ENCODE results near the gene TANC2. TPM values are rescaled to one million over a fixed set of nuclear protein-coding genes. Genes with fewer than 3 reads are reported as not detected.
"Not testable (repeated sequence)": the region's sequence is repeated elsewhere in the genome, so short reads cannot be mapped to it uniquely, and the experiment has no call there.

The TANC2 gene
- polyA plus RNA-seq, 10 donors: 29.0 to 43.0 (median 34.7) TPM

- DNase-seq: no peak
Observed at GRCh38 chr17:62955841-62956352, 10.1 kb upstream of the TANC2 start.

- no peak for DNase-seq
Observed at GRCh38 chr17:62963296-62963695, 2.7 kb upstream of the TANC2 start.

- no peak for DNase-seq
Observed at GRCh38 chr17:62964506-62964905, 1.5 kb upstream of the TANC2 start.

GRCh38 chr17:62965174-62965685 is 805 bp upstream of the TANC2 start:
- DNase-seq: no peak

- peak in 2 of 3 donors; percentile 79 to 81 for DNase-seq
Observed at GRCh38 chr17:62966426-62967204, 580 bp downstream of the TANC2 start.

- DNase-seq: no peak
Observed at GRCh38 chr17:62967205-62967529, 1.1 kb downstream of the TANC2 start.

- DNase-seq: peak; percentile 78 to 88 (median 83)
Observed at GRCh38 chr17:62968445-62968923, 2.4 kb downstream of the TANC2 start.

GRCh38 chr17:62970610-62971009 is 4.6 kb downstream of the TANC2 start:
- DNase-seq: no peak

- DNase-seq: no peak
Observed at GRCh38 chr17:62971853-62972252, 5.8 kb downstream of the TANC2 start.

- DNase-seq: no peak
Observed at GRCh38 chr17:62974788-62975187, 8.8 kb downstream of the TANC2 start.

GRCh38 chr17:62975206-62975605 is 9.2 kb downstream of the TANC2 start:
- DNase-seq: peak in 1 of 3 donors; percentile 21

- not testable (repeated sequence) for DNase-seq
Observed at GRCh38 chr17:62976643-62977231, 10.7 kb downstream of the TANC2 start.

GRCh38 chr17:62980842-62981241 is 14.8 kb downstream of the TANC2 start:
- no peak for DNase-seq

- DNase-seq: no peak
Observed at GRCh38 chr17:62981933-62982332, 15.9 kb downstream of the TANC2 start.

- DNase-seq: no peak
Observed at GRCh38 chr17:62984801-62985200, 18.8 kb downstream of the TANC2 start.

- DNase-seq: peak in 2 of 3 donors; percentile 35 to 40
Observed at GRCh38 chr17:62986549-62986948, 20.5 kb downstream of the TANC2 start.

- DNase-seq: no peak
Observed at GRCh38 chr17:62987136-62987535, 21.1 kb downstream of the TANC2 start.

GRCh38 chr17:62989501-62989900 is 23.5 kb downstream of the TANC2 start:
- DNase-seq: peak in 1 of 3 donors; percentile 42

GRCh38 chr17:62994931-62995330 is 28.9 kb downstream of the TANC2 start:
- DNase-seq: no peak

GRCh38 chr17:62995377-62995885 is 29.4 kb downstream of the TANC2 start:
- DNase-seq: no peak

- DNase-seq: no peak
Observed at GRCh38 chr17:62996221-62996620, 30.2 kb downstream of the TANC2 start.

GRCh38 chr17:62998166-62998565 is 32.1 kb downstream of the TANC2 start:
- DNase-seq: no peak

Measured in muscle of back (tissue), 11 donors.